Coronary artery (tissue), 2 donors: Measurements from ENCODE around the gene SBF1.
A peak's percentile ranks its signal among the peaks of the same experiment; 100 is the strongest.

Experiments
- DNase-seq: peaks from one replicate; pipeline ENCODE4 v3.0.0-alpha.2; 2017; ENCODE audit warnings: low spot score
- H3K27ac ChIP-seq, 2 donors: fragments of 200-600 bp; sonication (generic); one replicate each; pipeline ENCODE4 v1.5.1; 2016 to 2019
- H3K4me3 ChIP-seq: fragments of 200-600 bp; sonication (generic); 2 replicates; pipeline ENCODE4 v1.5.1; 2016; ENCODE audit warnings: mild to moderate bottlenecking, moderate library complexity
- CTCF ChIP-seq: fragments of 200-600 bp; sonication (generic); IDR thresholded peaks from one replicate; pipeline ENCODE4 v1.5.1; 2019; ENCODE audit warnings: antibody characterized with exemption

The SBF1 gene

GRCh38 chr22:50483106-50483505 is 8.3 kb upstream of the SBF1 start:
- Histone ChIP-seq H3K4me3 (no peak overlapping the region), H3K27ac (no peak overlapping the region)
- no peak for TF ChIP-seq CTCF
- no peak for DNase-seq

- Histone ChIP-seq H3K4me3 (peak overlapping the region; percentile 70), H3K27ac (no peak overlapping the region)
- TF ChIP-seq CTCF: no peak
- DNase-seq: no peak
These were observed 7.6 kb upstream of the SBF1 start for GRCh38 chr22:50482107-50483074.

DNA sequence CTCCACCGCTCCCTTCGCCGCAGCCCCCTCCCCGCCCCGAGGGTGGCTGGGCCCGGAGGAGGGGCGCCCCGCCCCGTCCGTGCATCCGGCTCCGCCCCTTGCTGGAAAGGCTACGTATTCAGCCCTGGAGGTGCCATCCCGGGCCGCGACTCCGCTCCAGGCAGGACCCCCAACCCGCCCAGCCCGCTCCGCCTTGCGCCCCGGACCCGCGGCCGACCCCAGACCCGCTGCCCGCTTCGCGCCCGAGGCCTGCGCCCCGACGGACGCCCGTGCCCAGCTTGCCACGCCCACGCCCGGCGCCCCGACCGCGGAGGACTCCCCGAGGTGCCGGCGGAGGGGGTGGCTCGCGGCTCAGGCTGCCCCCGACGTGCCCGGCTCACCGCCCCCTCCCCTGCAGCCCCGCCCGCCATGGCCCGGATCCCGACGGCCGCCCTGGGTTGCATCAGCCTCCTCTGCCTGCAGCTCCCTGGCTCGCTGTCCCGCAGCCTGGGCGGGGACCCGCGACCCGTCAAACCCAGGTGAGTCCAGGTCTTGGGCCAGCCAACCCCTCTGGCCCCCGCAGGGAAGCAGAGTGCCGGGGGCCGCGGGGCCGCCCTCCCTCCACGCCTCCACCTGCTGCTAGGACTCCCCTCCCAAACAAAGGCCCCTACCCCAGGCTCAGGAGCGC is 6.7 kb upstream of the SBF1 start, which contains the start of gene ADM2:
Gene ADM2, plus strand, starts transcription at position 104 of the 667 bp plus-strand sequence. Its CDS starts 305 bp downstream, at position 409.
- no peak for DNase-seq
- no peak for TF ChIP-seq CTCF
- peak within 1 kb of the TSS; percentile 70 for H3K4me3 ChIP-seq
- no peak within 1 kb of the TSS for H3K27ac ChIP-seq

GRCh38 chr22:50481045-50481439 is 6.2 kb upstream of the SBF1 start:
- TF ChIP-seq CTCF: no peak
- no peak for DNase-seq
- Histone ChIP-seq H3K27ac (no peak overlapping the region), H3K4me3 (peak overlapping the region; percentile 70)

- TF ChIP-seq CTCF: no peak
- Histone ChIP-seq H3K27ac (no peak overlapping the region), H3K4me3 (no peak overlapping the region)
- DNase-seq: no peak
These were observed 4.9 kb upstream of the SBF1 start for GRCh38 chr22:50479721-50480120.

- DNase-seq: no peak
- Histone ChIP-seq H3K27ac (no peak overlapping the region), H3K4me3 (no peak overlapping the region)
- no peak for TF ChIP-seq CTCF
These were observed 3.1 kb upstream of the SBF1 start for GRCh38 chr22:50477923-50478322.
